Heart left ventricle (tissue), 13 donors: ENCODE measurements around the gene ASF1B.

Experiments used
- POLR2A ChIP-seq, 2 donors: fragments of 450-650 bp; IDR thresholded peaks; one replicate each; pipeline ENCODE4 v1.6.1; 2017; ENCODE audit warnings: antibody characterized with exemption in 2 of 2, mild to moderate bottlenecking in 2 of 2, moderate library complexity in 2 of 2
- TF ChIP-seq, protein P1 (sequence below), 12 donors: fragments of 200-600 bp; sonication (generic) in 4 of 12; IDR thresholded peaks; one replicate each; pipeline versions ENCODE4 v1.5.0 to v1.8.0; 2018 to 2022; ENCODE audit warnings: antibody characterized with exemption in 12 of 12, mild to moderate bottlenecking in 5 of 12
- donor health status: ischemic (EF 13 %, LVEDD 7.1; RV severe dilation, severe dysfunction).
- donor health status: DM: no; HTN: yes; CAD: no.
- donor health status: DM: no; HTN: no; CAD: no.
- donor health status: ischemic (EF 25% LVEDD 6.9; RV normal size, moderate dysfunction).
- donor health status: ischemic (EF 25% LVEDD 5.7; RV mildly dilated, moderate dysfunction).
- donor health status: ischemic (EF 35%, LVEDD 5.7; RV mildly dilated, moderate dysfunction).
- donor health status: nonischemic (EF 11% LVEDD 7.7; RV severe dilation, severe dysfunction).
- donor health status: DM: yes; HTN: yes; CAD: no.
- donor health status: PGD.
- donor health status: ischemic (EF 29% LVEDD 5.4; RV normal size, mild dysfunction).
- donor health status: nonischemic (EF 23%, LVEDD 6.1; RV moderate dilation, normal function).

- TF ChIP-seq POLR2A (IDR thresholded peaks at IDR 0.05) = no peak
- TF ChIP-seq, protein P1, sequence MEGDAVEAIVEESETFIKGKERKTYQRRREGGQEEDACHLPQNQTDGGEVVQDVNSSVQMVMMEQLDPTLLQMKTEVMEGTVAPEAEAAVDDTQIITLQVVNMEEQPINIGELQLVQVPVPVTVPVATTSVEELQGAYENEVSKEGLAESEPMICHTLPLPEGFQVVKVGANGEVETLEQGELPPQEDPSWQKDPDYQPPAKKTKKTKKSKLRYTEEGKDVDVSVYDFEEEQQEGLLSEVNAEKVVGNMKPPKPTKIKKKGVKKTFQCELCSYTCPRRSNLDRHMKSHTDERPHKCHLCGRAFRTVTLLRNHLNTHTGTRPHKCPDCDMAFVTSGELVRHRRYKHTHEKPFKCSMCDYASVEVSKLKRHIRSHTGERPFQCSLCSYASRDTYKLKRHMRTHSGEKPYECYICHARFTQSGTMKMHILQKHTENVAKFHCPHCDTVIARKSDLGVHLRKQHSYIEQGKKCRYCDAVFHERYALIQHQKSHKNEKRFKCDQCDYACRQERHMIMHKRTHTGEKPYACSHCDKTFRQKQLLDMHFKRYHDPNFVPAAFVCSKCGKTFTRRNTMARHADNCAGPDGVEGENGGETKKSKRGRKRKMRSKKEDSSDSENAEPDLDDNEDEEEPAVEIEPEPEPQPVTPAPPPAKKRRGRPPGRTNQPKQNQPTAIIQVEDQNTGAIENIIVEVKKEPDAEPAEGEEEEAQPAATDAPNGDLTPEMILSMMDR (IDR thresholded peaks at IDR 0.05) = no peak
Measured at GRCh38 chr19:14116525-14116917, 19.9 kb downstream of the ASF1B start.
